Gastrocnemius medialis (tissue), 4 donors: ENCODE data around the gene KRTCAP3. TPM values are rescaled to one million over a fixed set of nuclear protein-coding genes. Genes with fewer than 3 reads are reported as not detected.

Experiments used
- ATAC-seq, 2 donors: fragments of 150-250 bp; one replicate each; pipeline ENCODE4 v1.9.1; 2016
- DNase-seq, 2 donors: peaks; one replicate each; pipeline ENCODE4 v3.0.0-alpha.2; 2019
- H3K27ac ChIP-seq, 4 donors: fragments of 200-600 bp; sonication (generic); 1 replicate in 1 of 4; 2 replicates in 3 of 4; pipeline ENCODE4 v1.5.1; 2016 to 2018; ENCODE audit warnings: mild to moderate bottlenecking in 2 of 4, moderate library complexity in 1 of 4
- H3K27me3 ChIP-seq, 3 donors: fragments of 200-600 bp; sonication (generic) in 2 of 3; 1 replicate in 1 of 3; 2 replicates in 2 of 3; pipeline versions ENCODE4 v1.5.1 to v1.6.0; 2016 to 2019; ENCODE audit warnings: mild to moderate bottlenecking in 1 of 3, moderate library complexity in 1 of 3
- H3K36me3 ChIP-seq, 2 donors: fragments of 200-600 bp; sonication (generic) in 1 of 2; one replicate each; pipeline ENCODE4 v1.5.1; 2017 to 2018
- H3K4me1 ChIP-seq, 2 donors: fragments of 200-600 bp; sonication (generic) in 1 of 2; one replicate each; pipeline ENCODE4 v1.5.1; 2016 to 2017; ENCODE audit warnings: mild to moderate bottlenecking in 2 of 2
- H3K4me3 ChIP-seq, 4 donors: fragments of 200-600 bp; sonication (generic) in 3 of 4; 1 replicate in 1 of 4; 2 replicates in 3 of 4; pipeline ENCODE4 v1.5.1; 2016 to 2019; ENCODE audit warnings: mild to moderate bottlenecking in 2 of 4
- H3K9me3 ChIP-seq, 3 donors: fragments of 200-600 bp; sonication (generic) in 2 of 3; 1 replicate in 1 of 3; 2 replicates in 2 of 3; pipeline ENCODE4 v1.5.1; 2016 to 2019
- POLR2A ChIP-seq, 2 donors: fragments of 450-650 bp; IDR thresholded peaks; one replicate each; pipeline ENCODE4 v1.6.1; 2017; ENCODE audit warnings: antibody characterized with exemption in 2 of 2, mild to moderate bottlenecking in 2 of 2, moderate library complexity in 2 of 2
- in situ Hi-C, 4 donors: fragments of 200-750 bp; cut with MboI; loops; one replicate each; pipeline versions ENCODE4 v1.15.0 to v1.8.0; 2017; ENCODE audit warnings: low sequenced_read_pairs in 4 of 4
- intact Hi-C: fragments of 100-400 bp; cut with DNase I; formaldehyde crosslinking; loops from one replicate; pipeline ENCODE4 v1.15.1; 2023; ENCODE audit warnings: low total_unique reads
- total RNA-seq, 4 donors: library from RNA; depleted of rRNA; stranded (reverse); fragments of >200 nt; gene quantifications; one replicate each; pipeline versions ENCODE4 v1.1.0 to v1.2.3, GENCODE V29; 2016
- TF ChIP-seq, protein P1 (sequence below), 5 experiments: fragments of 450-650 bp in 3 of 5; fragments of 200-600 bp in 2 of 5; sonication (generic) in 2 of 5; IDR thresholded peaks in 4 of 5; conservative IDR thresholded peaks in 1 of 5; 1 replicate in 4 of 5; 2 replicates in 1 of 5; pipeline ENCODE4 v1.5.1; 2016 to 2019; ENCODE audit warnings: antibody characterized with exemption in 5 of 5, mild to moderate bottlenecking in 3 of 5, moderate library complexity in 3 of 5

KRTCAP3 gene
- total RNA-seq, 4 donors from 2014 or later, result 0.93 to 2.1 TPM; not detected in 2

DNA sequence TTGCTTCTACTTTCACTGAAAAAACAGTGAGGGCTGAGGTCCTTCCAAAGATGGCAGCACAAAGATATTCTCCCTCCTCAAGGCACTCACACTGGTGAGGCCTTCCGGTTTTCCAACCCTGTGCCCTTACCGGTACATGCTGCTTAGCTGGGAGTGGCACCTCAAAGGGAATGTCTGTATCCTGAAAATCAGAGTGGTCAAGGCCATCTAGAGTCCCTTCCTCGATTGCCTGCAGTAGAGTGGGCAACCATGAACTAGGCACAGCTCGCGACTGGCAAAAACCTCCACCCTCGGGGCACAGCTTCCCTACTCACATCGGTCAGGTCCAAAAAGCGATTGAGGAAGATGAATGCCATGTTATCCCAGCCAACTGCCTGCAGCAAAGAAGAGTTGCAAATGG lies 3.4 kb downstream of the KRTCAP3 start:
- ATAC-seq (no peak), DNase-seq (no peak)
- intact Hi-C loops, result no loop called here
- H3K4me1 ChIP-seq, result peaks cover 4 to 5% of the 10 kb centered on the region in 2 donors
- no peak for TF ChIP-seq POLR2A (IDR thresholded peaks at IDR 0.05)
- TF ChIP-seq, protein P1, sequence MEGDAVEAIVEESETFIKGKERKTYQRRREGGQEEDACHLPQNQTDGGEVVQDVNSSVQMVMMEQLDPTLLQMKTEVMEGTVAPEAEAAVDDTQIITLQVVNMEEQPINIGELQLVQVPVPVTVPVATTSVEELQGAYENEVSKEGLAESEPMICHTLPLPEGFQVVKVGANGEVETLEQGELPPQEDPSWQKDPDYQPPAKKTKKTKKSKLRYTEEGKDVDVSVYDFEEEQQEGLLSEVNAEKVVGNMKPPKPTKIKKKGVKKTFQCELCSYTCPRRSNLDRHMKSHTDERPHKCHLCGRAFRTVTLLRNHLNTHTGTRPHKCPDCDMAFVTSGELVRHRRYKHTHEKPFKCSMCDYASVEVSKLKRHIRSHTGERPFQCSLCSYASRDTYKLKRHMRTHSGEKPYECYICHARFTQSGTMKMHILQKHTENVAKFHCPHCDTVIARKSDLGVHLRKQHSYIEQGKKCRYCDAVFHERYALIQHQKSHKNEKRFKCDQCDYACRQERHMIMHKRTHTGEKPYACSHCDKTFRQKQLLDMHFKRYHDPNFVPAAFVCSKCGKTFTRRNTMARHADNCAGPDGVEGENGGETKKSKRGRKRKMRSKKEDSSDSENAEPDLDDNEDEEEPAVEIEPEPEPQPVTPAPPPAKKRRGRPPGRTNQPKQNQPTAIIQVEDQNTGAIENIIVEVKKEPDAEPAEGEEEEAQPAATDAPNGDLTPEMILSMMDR (IDR thresholded peaks at IDR 0.05 in 4 of 5, conservative IDR thresholded peaks at IDR 0.05 in 1 of 5), result no peak
- no peaks in the 10 kb centered on the region for H3K27me3 ChIP-seq
- H3K4me3 ChIP-seq, result no peak overlapping the region
- H3K9me3 ChIP-seq, result no peaks in the 10 kb centered on the region
- in situ Hi-C loops, result no loop called here
- no peak overlapping the region for H3K27ac ChIP-seq
- peaks cover 0 to 47% of the 10 kb centered on the region in 2 donors for H3K36me3 ChIP-seq

DNA sequence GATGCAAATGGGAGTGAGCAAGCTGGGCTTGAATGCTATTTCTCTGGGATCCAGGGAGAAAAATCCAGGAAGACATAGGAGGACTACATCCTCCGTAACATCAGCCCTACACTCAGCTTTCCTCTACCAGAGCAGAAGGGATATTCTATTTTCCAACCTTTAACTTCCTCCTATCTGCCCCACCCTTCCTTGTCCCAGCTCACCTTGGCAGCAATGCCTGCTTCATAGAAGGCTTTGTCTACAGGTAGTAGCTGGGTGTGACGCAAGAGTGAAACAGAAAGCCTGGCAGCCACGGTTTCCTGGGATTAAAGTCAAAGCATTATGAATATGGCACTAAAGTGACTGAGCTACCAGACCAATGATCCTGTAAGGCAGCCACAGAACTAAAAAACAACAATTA lies 3.9 kb downstream of the KRTCAP3 start:
- TF ChIP-seq, protein P1 (IDR thresholded peaks at IDR 0.05 in 4 of 5, conservative IDR thresholded peaks at IDR 0.05 in 1 of 5), result no peak
- no peak for TF ChIP-seq POLR2A (IDR thresholded peaks at IDR 0.05)
- Histone ChIP-seq H3K9me3 (no peaks in the 10 kb centered on the region), H3K4me3 (no peak overlapping the region), H3K36me3 (peaks cover 0 to 43% of the 10 kb centered on the region in 2 donors), H3K4me1 (peaks cover 4 to 5% of the 10 kb centered on the region in 2 donors), H3K27me3 (no peaks in the 10 kb centered on the region), H3K27ac (no peak overlapping the region)
- ATAC-seq (no peak), DNase-seq (peak in 1 of 2 donors; percentile 40)
- intact Hi-C loops, result no loop called here
- in situ Hi-C loops, result no loop called here

DNA sequence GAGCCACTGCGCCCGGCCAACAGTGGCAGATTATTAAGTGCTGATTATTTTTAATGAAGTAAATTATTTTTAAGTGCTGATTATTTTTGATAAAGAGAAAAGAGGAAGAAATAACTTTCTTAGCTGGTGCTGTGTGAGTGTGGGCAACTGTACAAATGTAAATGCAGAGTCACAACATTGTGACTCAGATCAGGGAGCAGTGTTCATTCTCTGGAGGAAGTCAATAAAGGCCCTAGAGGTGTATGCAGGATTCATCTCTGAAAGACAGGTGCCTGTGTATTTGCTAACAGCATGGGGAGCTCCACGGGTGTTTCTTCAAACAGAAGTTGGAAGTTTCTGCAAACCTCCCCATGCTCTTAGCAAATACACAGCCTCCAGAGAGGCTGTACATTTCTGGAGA lies 6.2 kb downstream of the KRTCAP3 start:
- Histone ChIP-seq H3K36me3 (peaks cover 0 to 45% of the 10 kb centered on the region in 2 donors), H3K4me3 (no peak overlapping the region), H3K27ac (no peak overlapping the region), H3K4me1 (no peaks in the 10 kb centered on the region), H3K9me3 (no peaks in the 10 kb centered on the region), H3K27me3 (no peaks in the 10 kb centered on the region)
- in situ Hi-C loops (no loop called here), intact Hi-C loops (no loop called here)
- TF ChIP-seq, protein P1 (IDR thresholded peaks at IDR 0.05 in 4 of 5, conservative IDR thresholded peaks at IDR 0.05 in 1 of 5), result no peak
- no peak for TF ChIP-seq POLR2A (IDR thresholded peaks at IDR 0.05)
- ATAC-seq (no peak), DNase-seq (no peak)

DNA sequence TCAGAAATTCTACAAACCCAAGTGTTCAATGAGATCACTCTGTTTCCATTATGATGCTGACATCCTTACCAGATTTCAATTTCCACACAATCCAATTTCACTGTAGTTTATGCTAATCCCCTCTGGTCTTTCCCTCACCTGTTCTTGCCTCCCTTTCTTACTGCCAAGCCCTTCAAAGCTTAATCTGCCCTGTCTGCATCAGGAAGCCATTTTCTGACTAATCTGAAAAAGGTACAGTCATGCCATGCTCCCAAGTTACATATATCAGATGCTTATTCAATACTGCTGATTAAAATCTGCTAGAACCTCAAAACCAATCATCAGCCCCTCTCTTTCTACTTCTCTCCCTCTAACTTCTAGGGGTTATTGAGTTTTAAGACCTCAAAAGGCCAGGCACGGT lies 8.9 kb downstream of the KRTCAP3 start:
- Histone ChIP-seq H3K36me3 (peaks cover 0 to 70% of the 10 kb centered on the region in 2 donors), H3K27me3 (no peaks in the 10 kb centered on the region), H3K4me3 (no peak overlapping the region), H3K4me1 (no peaks in the 10 kb centered on the region), H3K27ac (no peak overlapping the region), H3K9me3 (no peaks in the 10 kb centered on the region)
- TF ChIP-seq, protein P1 (IDR thresholded peaks at IDR 0.05 in 4 of 5, conservative IDR thresholded peaks at IDR 0.05 in 1 of 5), result no peak
- TF ChIP-seq POLR2A (IDR thresholded peaks at IDR 0.05), result no peak
- no peak for DNase-seq
- in situ Hi-C loops, result loop anchor here in 1 of 4 donors (25.0 kb wide), 1 partner anchor 186 kb away; the partner anchor contains the start of genes CCDC121 and GPN1
- intact Hi-C loops, result no loop called here
- no peak for ATAC-seq

DNA sequence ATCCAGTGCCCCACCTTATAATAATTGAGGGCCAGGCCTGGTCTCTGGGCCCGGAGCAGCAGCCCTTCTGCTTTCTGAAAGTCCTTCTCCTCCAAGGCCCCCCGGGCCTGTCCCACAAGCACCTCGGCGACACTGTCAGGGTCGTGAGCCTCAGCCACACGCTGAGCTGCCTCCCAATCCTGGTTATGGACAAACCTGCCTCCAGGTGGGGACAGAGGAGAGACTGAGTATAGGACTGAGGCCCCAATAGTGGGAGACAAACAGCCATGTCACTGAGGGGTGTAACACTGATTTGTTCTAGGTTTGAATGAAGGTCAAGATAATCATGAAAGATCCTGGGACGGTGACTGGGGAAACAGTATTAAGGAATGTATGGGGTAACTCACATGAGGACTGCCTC lies 11.8 kb downstream of the KRTCAP3 start:
- TF ChIP-seq, protein P1 (IDR thresholded peaks at IDR 0.05 in 4 of 5, conservative IDR thresholded peaks at IDR 0.05 in 1 of 5), result no peak
- no peak for TF ChIP-seq POLR2A (IDR thresholded peaks at IDR 0.05)
- H3K27ac ChIP-seq, result no peak overlapping the region
- DNase-seq, result no peak
- intact Hi-C loops, result no loop called here
- H3K9me3 ChIP-seq, result no peaks in the 10 kb centered on the region
- no peaks in the 10 kb centered on the region for H3K4me1 ChIP-seq
- no peaks in the 10 kb centered on the region for H3K27me3 ChIP-seq
- no peak overlapping the region for H3K4me3 ChIP-seq
- in situ Hi-C loops, result loop anchor here in 1 of 4 donors (25.0 kb wide), 1 partner anchor 183 kb away; the partner anchor contains the start of genes CCDC121 and GPN1
- ATAC-seq, result no peak
- H3K36me3 ChIP-seq, result peaks cover 0 to 74% of the 10 kb centered on the region in 2 donors
